Tibial nerve (tissue), 3 donors: ENCODE results near the gene NMNAT3.

ENCODE experiments used
- CTCF ChIP-seq, 5 experiments: fragments of 200-600 bp in 3 of 5; fragments of 450-650 bp in 2 of 5; sonication (generic) in 3 of 5; IDR thresholded peaks; one replicate each; pipeline ENCODE4 v1.5.1; 2016 to 2019; ENCODE audit warnings: antibody characterized with exemption in 5 of 5, mild to moderate bottlenecking in 3 of 5, moderate library complexity in 2 of 5
- POLR2A ChIP-seq, 2 donors: fragments of 450-650 bp; IDR thresholded peaks; one replicate each; pipeline ENCODE4 v1.6.1; 2017; ENCODE audit warnings: antibody characterized with exemption in 2 of 2, mild to moderate bottlenecking in 2 of 2, moderate library complexity in 2 of 2

- no peak for TF ChIP-seq POLR2A (IDR thresholded peaks at IDR 0.05)
- TF ChIP-seq CTCF (IDR thresholded peaks at IDR 0.05) = no peak
Measured at GRCh38 chr3:139517321-139518065, 160.3 kb downstream of the NMNAT3 start.
